Lower leg skin (tissue), 4 donors: ENCODE data around the gene PGBD1. TPM values are rescaled to one million over a fixed set of nuclear protein-coding genes. Genes with fewer than 3 reads are reported as not detected.

ENCODE experiments used
- DNase-seq, 2 donors: peaks; one replicate each; pipeline ENCODE4 v3.0.0-alpha.2; 2019; ENCODE audit warnings: low spot score in 2 of 2
- H3K4me3 ChIP-seq: fragments of 200-600 bp; sonication (generic); 2 replicates; pipeline ENCODE4 v1.5.1; 2017; ENCODE audit warnings: mild to moderate bottlenecking, low read depth; ENCODE audit not compliant: poor library complexity, severe bottlenecking
- POLR2A ChIP-seq, 2 donors: fragments of 450-650 bp; IDR thresholded peaks; one replicate each; pipeline ENCODE4 v1.6.1; 2016 to 2017; ENCODE audit warnings: antibody characterized with exemption in 2 of 2, mild to moderate bottlenecking in 1 of 2, moderate library complexity in 1 of 2
- whole genome bisulfite sequencing, 2 donors: methylation state at CpG; one replicate each; pipeline ENCODE4 v1.1.5; 2018; 5-methylcytosine and 5-hydroxymethylcytosine counted together
- intact Hi-C: fragments of 100-400 bp; cut with DNase I; formaldehyde crosslinking; loops from one replicate; pipeline ENCODE4 v1.15.0; 2023; ENCODE audit warnings: low total_unique reads
- total RNA-seq, 4 donors: library from RNA; depleted of rRNA; stranded (reverse); fragments of >200 nt; gene quantifications; one replicate each; pipeline ENCODE4 v1.1.0, GENCODE V29; 2016
- TF ChIP-seq, protein P1 (sequence below), 3 donors: fragments of 450-650 bp; IDR thresholded peaks; one replicate each; pipeline ENCODE4 v1.5.1; 2016; ENCODE audit warnings: antibody characterized with exemption in 3 of 3, mild to moderate bottlenecking in 3 of 3, moderate library complexity in 2 of 3

PGBD1 gene
- total RNA-seq, 4 donors from 2014 or later, result 0.15 to 1.6 (median 1.1) TPM

GRCh38 chr6:28334286-28335039 lies 53.1 kb downstream of the PGBD1 start:
- no peak overlapping the region for H3K4me3 ChIP-seq
- TF ChIP-seq, protein P1, sequence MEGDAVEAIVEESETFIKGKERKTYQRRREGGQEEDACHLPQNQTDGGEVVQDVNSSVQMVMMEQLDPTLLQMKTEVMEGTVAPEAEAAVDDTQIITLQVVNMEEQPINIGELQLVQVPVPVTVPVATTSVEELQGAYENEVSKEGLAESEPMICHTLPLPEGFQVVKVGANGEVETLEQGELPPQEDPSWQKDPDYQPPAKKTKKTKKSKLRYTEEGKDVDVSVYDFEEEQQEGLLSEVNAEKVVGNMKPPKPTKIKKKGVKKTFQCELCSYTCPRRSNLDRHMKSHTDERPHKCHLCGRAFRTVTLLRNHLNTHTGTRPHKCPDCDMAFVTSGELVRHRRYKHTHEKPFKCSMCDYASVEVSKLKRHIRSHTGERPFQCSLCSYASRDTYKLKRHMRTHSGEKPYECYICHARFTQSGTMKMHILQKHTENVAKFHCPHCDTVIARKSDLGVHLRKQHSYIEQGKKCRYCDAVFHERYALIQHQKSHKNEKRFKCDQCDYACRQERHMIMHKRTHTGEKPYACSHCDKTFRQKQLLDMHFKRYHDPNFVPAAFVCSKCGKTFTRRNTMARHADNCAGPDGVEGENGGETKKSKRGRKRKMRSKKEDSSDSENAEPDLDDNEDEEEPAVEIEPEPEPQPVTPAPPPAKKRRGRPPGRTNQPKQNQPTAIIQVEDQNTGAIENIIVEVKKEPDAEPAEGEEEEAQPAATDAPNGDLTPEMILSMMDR (IDR thresholded peaks at IDR 0.05), result no peak
- TF ChIP-seq POLR2A (IDR thresholded peaks at IDR 0.05), result no peak
- intact Hi-C loops, result no loop called here
- WGBS, 2 donors, result 70 to 77% methylated on average over 7 of the region's 7 CpGs
- no peak for DNase-seq

DNA sequence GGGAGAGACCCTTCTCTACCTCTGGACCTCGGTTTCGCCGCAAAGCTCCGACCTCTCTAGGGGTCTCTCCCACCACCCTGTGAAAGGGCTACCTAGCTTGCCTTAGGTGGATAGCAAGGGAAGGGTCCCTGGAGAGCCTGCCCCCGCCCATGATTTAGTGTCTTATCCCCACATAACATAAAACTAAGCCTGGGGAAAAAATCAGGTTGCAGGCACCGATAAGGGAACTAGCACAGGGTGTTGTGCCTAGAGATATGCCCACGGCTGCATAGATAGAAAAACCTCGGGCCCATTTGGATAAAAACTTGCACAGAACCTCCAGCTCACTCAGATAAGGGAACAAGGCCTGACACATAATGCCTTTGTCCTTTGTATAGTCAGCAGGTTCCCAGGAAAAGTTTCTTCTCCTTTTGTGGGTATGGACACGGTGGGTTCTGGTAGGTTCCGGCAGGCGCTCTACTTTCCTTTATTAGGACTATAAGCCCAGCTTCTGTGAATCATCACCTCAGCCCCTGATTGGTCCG lies 53.7 kb downstream of the PGBD1 start:
- no peak for DNase-seq
- H3K4me3 ChIP-seq, result peak overlapping the region; percentile 84
- intact Hi-C loops, result no loop called here
- 30 to 40% methylated on average over 12 of the region's 12 CpGs for WGBS, 2 donors
- TF ChIP-seq POLR2A (IDR thresholded peaks at IDR 0.05), result no peak
- TF ChIP-seq, protein P1 (IDR thresholded peaks at IDR 0.05), result no peak

GRCh38 chr6:28335564-28336283 lies 54.4 kb downstream of the PGBD1 start, which contains the start of gene ZSCAN31:
Gene ZSCAN31 (minus strand): TSS chr6:28336148. CDS start chr6:28329683, 6,465 bp downstream.
- WGBS, 2 donors, result 0 to 1% methylated on average over 27 to 35 of the region's 35 CpGs
- intact Hi-C loops, result no loop called here
- peak; percentile 96 to 99 for DNase-seq
- H3K4me3 ChIP-seq, result peak within 1 kb of the TSS; percentile 84
- TF ChIP-seq POLR2A (IDR thresholded peaks at IDR 0.05), result peak in 1 of 2 donors; percentile 22
- TF ChIP-seq, protein P1 (IDR thresholded peaks at IDR 0.05), result no peak

- no peak for DNase-seq
- TF ChIP-seq, protein P1 (IDR thresholded peaks at IDR 0.05), result no peak
- TF ChIP-seq POLR2A (IDR thresholded peaks at IDR 0.05), result no peak
- peak overlapping the region; percentile 84 for H3K4me3 ChIP-seq
- intact Hi-C loops, result no loop called here
- WGBS, 2 donors, result 8 to 13% methylated on average over 24 of the region's 24 CpGs
Observed at GRCh38 chr6:28336284-28337120, 55.1 kb downstream of the PGBD1 start.

DNA sequence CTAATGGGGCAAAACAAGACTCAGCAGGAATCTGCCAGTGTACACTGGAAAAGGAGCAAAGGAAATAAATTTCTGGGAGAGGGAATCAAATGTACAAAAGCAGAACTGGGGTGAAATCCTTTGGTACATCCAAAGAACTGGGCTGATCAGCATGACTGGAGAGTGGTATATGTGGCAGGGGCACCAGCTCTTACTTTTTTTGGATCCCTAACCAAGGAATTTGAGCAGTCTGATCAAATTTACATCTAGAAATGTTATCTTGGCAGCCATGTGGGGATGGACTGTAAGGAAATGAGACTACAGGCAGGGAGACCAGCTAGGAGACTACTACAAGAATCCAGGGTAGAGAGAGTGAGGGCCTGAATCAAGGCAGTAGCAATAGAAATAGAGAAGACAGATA lies 55.7 kb downstream of the PGBD1 start:
- TF ChIP-seq POLR2A (IDR thresholded peaks at IDR 0.05), result no peak
- TF ChIP-seq, protein P1 (IDR thresholded peaks at IDR 0.05), result no peak
- no peak for DNase-seq
- intact Hi-C loops, result no loop called here
- no peak overlapping the region for H3K4me3 ChIP-seq
